NOMO-1 treated with dmso at 0.1 percent for 144 hours (cell line): Measurements from ENCODE around the gene POLD1.
"Not testable (repeated sequence)": the region's sequence is repeated elsewhere in the genome, so short reads cannot be mapped to it uniquely, and the experiment has no call there.

Experiments used
- DNase-seq: peaks from one replicate; lab custom pipeline; 2025; ENCODE audit not compliant: unreplicated experiment; lab: John Stamatoyannopoulos, UW

POLD1 gene

GRCh38 chr19:50390952-50391351, 6.8 kb downstream of the POLD1 start:
- not testable (repeated sequence) for DNase-seq

GRCh38 chr19:50392759-50393158, 8.6 kb downstream of the POLD1 start:
- DNase-seq = no peak

- DNase-seq = no peak
These were observed 9.4 kb downstream of the POLD1 start for GRCh38 chr19:50393589-50393988.

- DNase-seq = no peak
These were observed 9.9 kb downstream of the POLD1 start for GRCh38 chr19:50394017-50394416.

GRCh38 chr19:50398675-50399367, 14.7 kb downstream of the POLD1 start:
- DNase-seq = no peak

GRCh38 chr19:50399368-50399745, 15.2 kb downstream of the POLD1 start:
- DNase-seq = no peak

GRCh38 chr19:50401605-50402450, 17.7 kb downstream of the POLD1 start:
- DNase-seq = no peak

GRCh38 chr19:50402544-50403301, 18.6 kb downstream of the POLD1 start:
- no peak for DNase-seq

GRCh38 chr19:50406156-50406820, 22.1 kb downstream of the POLD1 start:
- no peak for DNase-seq

GRCh38 chr19:50406829-50407228, 22.7 kb downstream of the POLD1 start:
- no peak for DNase-seq

- no peak for DNase-seq
These were observed 25.2 kb downstream of the POLD1 start for GRCh38 chr19:50409347-50409746.

- no peak for DNase-seq
These were observed 26.0 kb downstream of the POLD1 start for GRCh38 chr19:50410109-50410508.

- no peak for DNase-seq
These were observed 28.3 kb downstream of the POLD1 start for GRCh38 chr19:50412419-50412818.

GRCh38 chr19:50413096-50413495, 28.9 kb downstream of the POLD1 start:
- no peak for DNase-seq

- no peak for DNase-seq
These were observed 29.4 kb downstream of the POLD1 start for GRCh38 chr19:50413531-50413930.

- DNase-seq = peak; percentile 56
These were observed 30.9 kb downstream of the POLD1 start for GRCh38 chr19:50414864-50415660.

GRCh38 chr19:50415661-50416033, 31.5 kb downstream of the POLD1 start:
- DNase-seq = peak; percentile 78

- DNase-seq = no peak
These were observed 32.2 kb downstream of the POLD1 start for GRCh38 chr19:50416034-50416977.
